Activated naive CD8-positive, alpha-beta T cell (primary cell): ENCODE data around the gene DRAXIN.

ENCODE experiments used
- H3K27ac Mint-ChIP-seq: one replicate; pipeline ENCODE4 v1.8.0; 2021; ENCODE audit warnings: mixed read lengths
- H3K27me3 Mint-ChIP-seq: one replicate; pipeline ENCODE4 v1.8.0; 2021; ENCODE audit warnings: mixed read lengths
- H3K36me3 Mint-ChIP-seq: one replicate; pipeline ENCODE4 v1.8.0; 2021; ENCODE audit warnings: mixed read lengths
- H3K4me1 Mint-ChIP-seq: one replicate; pipeline ENCODE4 v1.8.0; 2021; ENCODE audit warnings: low read depth, mixed read lengths
- H3K4me3 Mint-ChIP-seq: one replicate; pipeline ENCODE4 v1.8.0; 2021; ENCODE audit warnings: mild to moderate bottlenecking, mixed read lengths
- H3K9me3 Mint-ChIP-seq: one replicate; pipeline ENCODE4 v1.8.0; 2021; ENCODE audit warnings: low read depth, mixed read lengths

DRAXIN gene

DNA sequence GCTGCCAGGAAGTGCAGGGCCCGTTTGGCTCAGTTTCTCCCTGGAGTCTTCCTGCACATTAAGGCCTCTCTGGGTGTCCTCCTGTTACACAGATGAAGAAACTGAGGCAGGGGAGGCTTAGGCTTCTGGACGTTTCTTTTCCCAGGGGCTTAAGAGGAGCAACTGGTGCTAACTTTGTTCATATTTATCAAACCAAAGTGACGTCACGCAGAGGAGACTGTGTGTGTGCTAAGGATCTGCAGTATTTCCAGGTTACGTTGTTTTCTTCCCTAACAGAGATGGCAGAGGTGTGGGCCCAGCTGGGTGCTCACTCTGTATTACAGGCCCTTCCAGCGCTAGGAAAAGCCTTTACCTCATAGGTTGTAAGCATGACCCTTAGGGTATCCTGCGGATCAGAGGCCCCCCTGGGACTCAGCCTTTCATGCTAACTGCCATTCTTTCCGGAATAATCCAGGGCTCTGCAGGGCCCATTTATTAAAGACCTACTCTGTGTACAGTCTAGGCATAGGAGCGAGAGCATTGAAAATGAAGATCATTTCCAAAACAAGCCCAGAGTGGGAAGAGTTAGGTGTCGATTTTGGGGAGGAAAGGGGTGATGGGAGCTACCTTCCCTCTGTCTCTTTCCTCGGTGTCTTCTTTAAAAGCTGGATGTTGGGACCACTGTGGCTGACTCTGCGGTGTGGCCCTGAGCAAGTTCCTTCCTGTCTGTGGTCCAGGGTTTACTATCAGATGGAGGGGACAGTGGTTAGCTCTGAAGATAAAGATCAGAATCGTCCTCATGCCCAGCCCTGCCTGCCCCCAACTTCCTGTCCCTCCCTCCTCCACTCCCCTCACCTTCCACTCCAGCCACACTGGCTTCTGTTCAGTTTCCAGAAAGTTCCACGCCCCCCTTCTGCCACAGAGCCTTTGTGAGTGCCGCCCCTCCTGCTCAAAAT, 49.0 kb downstream of the DRAXIN start:
- H3K27me3 Mint-ChIP-seq: no peaks in the 10 kb centered on the region
- H3K9me3 Mint-ChIP-seq: no peaks in the 10 kb centered on the region
- no peaks in the 10 kb centered on the region for H3K36me3 Mint-ChIP-seq
- peaks cover 63% of the 10 kb centered on the region for H3K4me1 Mint-ChIP-seq
- H3K4me3 Mint-ChIP-seq: peak overlapping the region; percentile 38
- peak overlapping the region; percentile 80 for H3K27ac Mint-ChIP-seq

GRCh38 chr1:11741482-11741881, 50.0 kb downstream of the DRAXIN start:
- H3K9me3 Mint-ChIP-seq: no peaks in the 10 kb centered on the region
- peaks cover 2% of the 10 kb centered on the region for H3K36me3 Mint-ChIP-seq
- peaks cover 61% of the 10 kb centered on the region for H3K4me1 Mint-ChIP-seq
- no peak overlapping the region for H3K4me3 Mint-ChIP-seq
- no peaks in the 10 kb centered on the region for H3K27me3 Mint-ChIP-seq
- no peak overlapping the region for H3K27ac Mint-ChIP-seq

- H3K27ac Mint-ChIP-seq: no peak overlapping the region
- H3K36me3 Mint-ChIP-seq: peaks cover 4% of the 10 kb centered on the region
- no peak overlapping the region for H3K4me3 Mint-ChIP-seq
- no peaks in the 10 kb centered on the region for H3K9me3 Mint-ChIP-seq
- peaks cover 58% of the 10 kb centered on the region for H3K4me1 Mint-ChIP-seq
- H3K27me3 Mint-ChIP-seq: no peaks in the 10 kb centered on the region
Measured at GRCh38 chr1:11741919-11742558, 50.5 kb downstream of the DRAXIN start.

GRCh38 chr1:11744287-11744686, 52.8 kb downstream of the DRAXIN start:
- Mint-ChIP-seq H3K27ac (no peak overlapping the region), H3K27me3 (no peaks in the 10 kb centered on the region), H3K9me3 (no peaks in the 10 kb centered on the region), H3K36me3 (peaks cover 4% of the 10 kb centered on the region), H3K4me3 (no peak overlapping the region), H3K4me1 (peaks cover 43% of the 10 kb centered on the region)

- Mint-ChIP-seq H3K36me3 (peaks cover 4% of the 10 kb centered on the region), H3K27ac (no peak overlapping the region), H3K4me3 (no peak overlapping the region), H3K27me3 (no peaks in the 10 kb centered on the region), H3K4me1 (peaks cover 27% of the 10 kb centered on the region), H3K9me3 (no peaks in the 10 kb centered on the region)
Measured at GRCh38 chr1:11746092-11746491, 54.6 kb downstream of the DRAXIN start.

GRCh38 chr1:11746795-11747487, 55.4 kb downstream of the DRAXIN start:
- H3K27me3 Mint-ChIP-seq: no peaks in the 10 kb centered on the region
- no peaks in the 10 kb centered on the region for H3K9me3 Mint-ChIP-seq
- peaks cover 4% of the 10 kb centered on the region for H3K36me3 Mint-ChIP-seq
- H3K27ac Mint-ChIP-seq: no peak overlapping the region
- H3K4me1 Mint-ChIP-seq: peaks cover 20% of the 10 kb centered on the region
- H3K4me3 Mint-ChIP-seq: no peak overlapping the region

DNA sequence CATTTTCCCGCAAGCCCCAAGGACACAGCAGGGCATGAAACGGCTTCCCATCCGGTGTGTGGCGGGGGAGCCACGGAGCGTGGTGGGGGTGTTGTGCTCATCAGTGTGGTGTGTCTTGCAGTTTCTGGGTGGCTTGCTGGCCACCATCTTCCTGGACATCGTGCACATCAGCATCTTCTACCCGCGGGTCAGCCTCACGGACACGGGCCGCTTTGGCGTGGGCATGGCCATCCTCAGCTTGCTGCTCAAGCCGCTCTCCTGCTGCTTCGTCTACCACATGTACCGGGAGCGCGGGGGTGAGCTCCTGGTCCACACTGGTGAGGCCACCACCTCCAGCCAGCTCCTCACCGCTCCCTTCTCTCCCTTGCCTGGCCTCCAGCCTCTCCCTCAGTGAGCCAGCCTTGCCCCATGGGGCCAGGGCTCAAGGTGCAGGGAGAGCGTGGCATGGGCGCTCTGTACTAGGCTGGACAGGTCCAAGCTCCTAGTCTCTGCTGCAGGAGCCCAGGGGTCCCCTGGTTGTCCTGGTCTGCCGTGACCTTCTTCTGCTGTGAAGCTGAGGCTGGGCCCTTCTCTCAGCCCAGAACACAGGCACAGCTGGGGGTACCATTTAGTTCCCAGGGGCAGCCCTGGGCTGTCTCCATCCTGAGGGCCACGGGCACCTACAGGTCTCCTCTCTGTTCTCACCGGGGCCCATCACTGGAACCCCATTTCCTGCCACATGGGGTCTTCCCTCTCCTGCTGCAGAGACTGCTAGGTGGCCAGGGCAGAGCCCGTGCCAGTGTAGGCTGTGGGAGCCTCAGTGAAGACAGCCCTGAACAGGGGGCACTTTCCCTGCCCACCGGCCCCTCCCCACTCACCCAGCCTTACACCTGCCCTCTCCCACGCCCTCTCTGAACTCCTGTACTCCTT, 57.0 kb downstream of the DRAXIN start:
- Mint-ChIP-seq H3K4me3 (no peak overlapping the region), H3K9me3 (no peaks in the 10 kb centered on the region), H3K27me3 (no peaks in the 10 kb centered on the region), H3K36me3 (peaks cover 4% of the 10 kb centered on the region), H3K4me1 (peaks cover 15% of the 10 kb centered on the region), H3K27ac (no peak overlapping the region)

GRCh38 chr1:11749203-11749689, 57.7 kb downstream of the DRAXIN start:
- H3K27me3 Mint-ChIP-seq: no peaks in the 10 kb centered on the region
- peaks cover 4% of the 10 kb centered on the region for H3K36me3 Mint-ChIP-seq
- peaks cover 15% of the 10 kb centered on the region for H3K4me1 Mint-ChIP-seq
- H3K9me3 Mint-ChIP-seq: no peaks in the 10 kb centered on the region
- H3K4me3 Mint-ChIP-seq: no peak overlapping the region
- no peak overlapping the region for H3K27ac Mint-ChIP-seq

- Mint-ChIP-seq H3K9me3 (no peaks in the 10 kb centered on the region), H3K36me3 (peaks cover 4% of the 10 kb centered on the region), H3K4me1 (peaks cover 13% of the 10 kb centered on the region), H3K27ac (no peak overlapping the region), H3K27me3 (no peaks in the 10 kb centered on the region), H3K4me3 (no peak overlapping the region)
Measured at GRCh38 chr1:11749996-11750395, 58.5 kb downstream of the DRAXIN start.

DNA sequence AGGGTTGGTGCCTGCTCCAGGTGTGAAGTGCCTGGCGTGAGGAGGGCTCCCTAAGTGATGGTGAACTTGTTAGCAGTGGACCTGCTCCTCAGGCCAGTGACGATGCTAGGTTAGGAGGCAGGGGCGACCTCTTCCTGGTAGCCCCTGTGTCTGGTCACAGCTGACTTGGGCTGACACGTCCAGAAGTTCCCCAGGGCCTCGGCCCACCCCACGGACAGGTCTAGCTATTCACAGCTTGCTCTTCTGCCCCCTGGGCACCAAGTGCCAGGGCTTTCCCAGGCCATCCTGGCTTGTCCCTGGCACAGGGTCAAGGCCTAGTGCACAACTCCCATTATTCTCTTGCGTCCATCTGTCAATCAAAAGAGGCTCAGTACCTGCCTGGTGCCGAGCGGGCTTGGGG, 59.6 kb downstream of the DRAXIN start:
- Mint-ChIP-seq H3K9me3 (no peaks in the 10 kb centered on the region), H3K27me3 (no peaks in the 10 kb centered on the region), H3K36me3 (peaks cover 3% of the 10 kb centered on the region), H3K27ac (no peak overlapping the region), H3K4me3 (no peak overlapping the region), H3K4me1 (peaks cover 13% of the 10 kb centered on the region)

GRCh38 chr1:11752359-11753088, 61.0 kb downstream of the DRAXIN start:
- Mint-ChIP-seq H3K36me3 (no peaks in the 10 kb centered on the region), H3K4me3 (no peak overlapping the region), H3K27ac (no peak overlapping the region), H3K9me3 (no peaks in the 10 kb centered on the region), H3K27me3 (no peaks in the 10 kb centered on the region), H3K4me1 (peaks cover 11% of the 10 kb centered on the region)

GRCh38 chr1:11753555-11754208, 62.2 kb downstream of the DRAXIN start:
- H3K36me3 Mint-ChIP-seq: no peaks in the 10 kb centered on the region
- H3K4me1 Mint-ChIP-seq: peaks cover 11% of the 10 kb centered on the region
- H3K27ac Mint-ChIP-seq: no peak overlapping the region
- H3K9me3 Mint-ChIP-seq: no peaks in the 10 kb centered on the region
- H3K4me3 Mint-ChIP-seq: no peak overlapping the region
- H3K27me3 Mint-ChIP-seq: peaks cover 2% of the 10 kb centered on the region

- Mint-ChIP-seq H3K9me3 (no peaks in the 10 kb centered on the region), H3K27ac (no peak overlapping the region), H3K4me3 (no peak overlapping the region), H3K36me3 (no peaks in the 10 kb centered on the region), H3K27me3 (peaks cover 2% of the 10 kb centered on the region), H3K4me1 (peaks cover 3% of the 10 kb centered on the region)
Measured at GRCh38 chr1:11757047-11757446, 65.5 kb downstream of the DRAXIN start.
